ENCODE data around the gene GPC5.

The GPC5 gene

GRCh38 chr13:91740756-91741155, 342.3 kb downstream of the GPC5 start:
- POLR2A ChIA-PET: no interaction called here
- CTCF ChIA-PET: no interaction called here
- DNase-seq (ENCODE audit: extremely low spot score): no peak
- TF ChIP-seq FOXM1 (IDR thresholded peaks at IDR 0.05; ENCODE audit: borderline replicate concordance): no peak
- TF ChIP-seq NFRKB (IDR thresholded peaks at IDR 0.05): no peak
- TF ChIP-seq TARDBP (IDR thresholded peaks at IDR 0.05): no peak
- TF ChIP-seq ELF4 (IDR thresholded peaks at IDR 0.05): no peak
- no peak for TF ChIP-seq CTBP1 (IDR thresholded peaks at IDR 0.05; ENCODE audit: borderline replicate concordance)
- no peak for TF ChIP-seq L3MBTL2 (conservative IDR thresholded peaks at IDR 0.05)
- TF ChIP-seq SP1 (IDR thresholded peaks at IDR 0.05): no peak
- TF ChIP-seq LEF1 (IDR thresholded peaks at IDR 0.05; ENCODE audit: borderline replicate concordance): no peak

GRCh38 chr13:91741925-91742324, 343.5 kb downstream of the GPC5 start:
- no peak for TF ChIP-seq ELF4 (IDR thresholded peaks at IDR 0.05)
- TF ChIP-seq NFRKB (IDR thresholded peaks at IDR 0.05): no peak
- TF ChIP-seq PKNOX1 (IDR thresholded peaks at IDR 0.05): peak; percentile 21; the same call in 1 of the 2 replicates
- DNase-seq (ENCODE audit: extremely low spot score): no peak
- ChIA-PET POLR2A (no interaction called here), CTCF (no interaction called here)

- CTCF ChIA-PET: no interaction called here
- TF ChIP-seq FOXM1 (IDR thresholded peaks at IDR 0.05; ENCODE audit: borderline replicate concordance) (no peak), PKNOX1 (IDR thresholded peaks at IDR 0.05) (no peak), FOXK2 (IDR thresholded peaks at IDR 0.05) (no peak), TARDBP (IDR thresholded peaks at IDR 0.05) (no peak), SUZ12 (IDR thresholded peaks at IDR 0.05) (no peak), ZNF384 (IDR thresholded peaks at IDR 0.05) (no peak), BHLHE40 (IDR thresholded peaks at IDR 0.05; ENCODE audit: borderline replicate concordance) (no peak), ARNT (IDR thresholded peaks at IDR 0.05) (no peak), L3MBTL2 (conservative IDR thresholded peaks at IDR 0.05) (no peak), HDGF (IDR thresholded peaks at IDR 0.05; ENCODE audit: borderline replicate concordance) (no peak), LEF1 (IDR thresholded peaks at IDR 0.05; ENCODE audit: borderline replicate concordance) (no peak), ELF4 (IDR thresholded peaks at IDR 0.05) (no peak), SP1 (IDR thresholded peaks at IDR 0.05) (no peak)
- no peak for DNase-seq (ENCODE audit: extremely low spot score)
- POLR2A ChIA-PET: no interaction called here
Observed at GRCh38 chr13:91744284-91744683, 345.9 kb downstream of the GPC5 start.

- no peak for DNase-seq (ENCODE audit: extremely low spot score)
- TF ChIP-seq BHLHE40 (IDR thresholded peaks at IDR 0.05; ENCODE audit: borderline replicate concordance): no peak
- TF ChIP-seq FOXM1 (IDR thresholded peaks at IDR 0.05; ENCODE audit: borderline replicate concordance): no peak
- no peak for TF ChIP-seq ZNF384 (IDR thresholded peaks at IDR 0.05)
- TF ChIP-seq PKNOX1 (IDR thresholded peaks at IDR 0.05): peak; percentile 76
- TF ChIP-seq HDGF (IDR thresholded peaks at IDR 0.05; ENCODE audit: borderline replicate concordance): no peak
- no peak for TF ChIP-seq L3MBTL2 (conservative IDR thresholded peaks at IDR 0.05)
- no peak for TF ChIP-seq ARNT (IDR thresholded peaks at IDR 0.05)
- CTCF ChIA-PET: interaction anchor here (0.6 kb wide), 1 partner anchor 201 kb away, joined by 4 read pairs; no protein-coding TSS in a partner anchor
- POLR2A ChIA-PET: no interaction called here
Observed at GRCh38 chr13:91745967-91746366, 347.5 kb downstream of the GPC5 start.

- TF ChIP-seq FOXM1 (IDR thresholded peaks at IDR 0.05; ENCODE audit: borderline replicate concordance): no peak
- TF ChIP-seq BHLHE40 (IDR thresholded peaks at IDR 0.05; ENCODE audit: borderline replicate concordance): no peak
- no peak for TF ChIP-seq TARDBP (IDR thresholded peaks at IDR 0.05)
- TF ChIP-seq FOXK2 (IDR thresholded peaks at IDR 0.05): no peak
- TF ChIP-seq ARNT (IDR thresholded peaks at IDR 0.05): no peak
- TF ChIP-seq ELF4 (IDR thresholded peaks at IDR 0.05): no peak
- no peak for TF ChIP-seq SP1 (IDR thresholded peaks at IDR 0.05)
- no peak for TF ChIP-seq PKNOX1 (IDR thresholded peaks at IDR 0.05)
- no peak for DNase-seq (ENCODE audit: extremely low spot score)
- ChIA-PET POLR2A (no interaction called here), CTCF (interaction anchor here (0.6 kb wide), 1 partner anchor 25 kb away, joined by 3 read pairs; no protein-coding TSS in a partner anchor)
Observed at GRCh38 chr13:91747186-91747585, 348.8 kb downstream of the GPC5 start.

- ChIA-PET POLR2A (no interaction called here), CTCF (no interaction called here)
- TF ChIP-seq CTBP1 (IDR thresholded peaks at IDR 0.05; ENCODE audit: borderline replicate concordance): no peak
- no peak for TF ChIP-seq NFRKB (IDR thresholded peaks at IDR 0.05)
- TF ChIP-seq SUZ12 (IDR thresholded peaks at IDR 0.05): no peak
- no peak for TF ChIP-seq ELF4 (IDR thresholded peaks at IDR 0.05)
- TF ChIP-seq BHLHE40 (IDR thresholded peaks at IDR 0.05; ENCODE audit: borderline replicate concordance): no peak
- no peak for TF ChIP-seq PKNOX1 (IDR thresholded peaks at IDR 0.05)
- no peak for TF ChIP-seq SP1 (IDR thresholded peaks at IDR 0.05)
- TF ChIP-seq HDGF (IDR thresholded peaks at IDR 0.05; ENCODE audit: borderline replicate concordance): no peak
- TF ChIP-seq ZNF384 (IDR thresholded peaks at IDR 0.05): no peak
- no peak for TF ChIP-seq TARDBP (IDR thresholded peaks at IDR 0.05)
- DNase-seq (ENCODE audit: extremely low spot score): no peak
Observed at GRCh38 chr13:91748416-91749089, 350.1 kb downstream of the GPC5 start.

All from HEK293T (cell line).